HG03135 (cell line): Measurements from ENCODE around the gene ZDHHC14.
A peak's percentile ranks its signal among the peaks of the same experiment; 100 is the strongest.

Source experiments
- ATAC-seq: cut with Tn5 transposase; IDR thresholded peaks from one replicate; pipeline ENCODE4 v1.9.1; 2021; ENCODE audit warnings: mild to moderate bottlenecking, moderate library complexity; ENCODE audit not compliant: unreplicated experiment

Gene ZDHHC14

GRCh38 chr6:157528931-157529653 is 148.1 kb downstream of the ZDHHC14 start:
- ATAC-seq = no peak

DNA sequence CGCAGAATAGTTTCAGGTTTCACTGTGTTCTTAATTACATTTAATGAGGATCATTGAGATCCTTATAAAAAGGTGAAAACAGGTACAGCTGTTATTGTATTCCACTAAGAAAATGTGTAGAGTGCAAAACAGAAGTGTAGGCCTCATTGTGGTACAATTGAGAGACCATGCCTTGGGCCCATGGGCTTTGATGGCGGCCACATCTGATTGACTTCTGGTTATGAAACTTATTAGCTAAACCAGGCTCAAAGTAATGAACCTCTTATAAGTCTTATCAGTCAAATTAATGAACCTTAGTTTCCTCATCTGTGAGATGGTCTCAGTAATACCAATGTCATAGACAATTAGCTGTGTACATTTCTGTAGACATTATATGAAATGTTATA is 148.7 kb downstream of the ZDHHC14 start:
- no peak for ATAC-seq

DNA sequence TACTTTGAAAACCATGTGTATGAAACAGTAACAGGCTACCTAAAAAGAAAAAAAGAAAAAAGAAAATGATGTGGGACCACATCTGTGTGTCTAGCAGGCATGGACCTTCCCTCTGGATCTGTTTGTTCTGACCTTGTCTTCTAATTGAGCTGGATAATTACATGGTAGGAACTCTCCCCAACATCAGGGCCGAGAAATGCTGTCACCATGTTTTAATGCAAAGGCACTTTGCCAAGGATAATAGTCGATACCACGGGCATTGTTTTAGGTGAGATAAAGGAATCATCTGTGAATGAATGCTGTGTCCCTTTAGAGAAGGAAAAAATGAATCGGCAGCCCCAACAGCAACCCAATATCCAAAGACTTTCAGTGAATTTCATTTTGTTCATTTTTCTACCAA is 149.1 kb downstream of the ZDHHC14 start:
- ATAC-seq = no peak

GRCh38 chr6:157530724-157531168 is 149.8 kb downstream of the ZDHHC14 start:
- no peak for ATAC-seq

DNA sequence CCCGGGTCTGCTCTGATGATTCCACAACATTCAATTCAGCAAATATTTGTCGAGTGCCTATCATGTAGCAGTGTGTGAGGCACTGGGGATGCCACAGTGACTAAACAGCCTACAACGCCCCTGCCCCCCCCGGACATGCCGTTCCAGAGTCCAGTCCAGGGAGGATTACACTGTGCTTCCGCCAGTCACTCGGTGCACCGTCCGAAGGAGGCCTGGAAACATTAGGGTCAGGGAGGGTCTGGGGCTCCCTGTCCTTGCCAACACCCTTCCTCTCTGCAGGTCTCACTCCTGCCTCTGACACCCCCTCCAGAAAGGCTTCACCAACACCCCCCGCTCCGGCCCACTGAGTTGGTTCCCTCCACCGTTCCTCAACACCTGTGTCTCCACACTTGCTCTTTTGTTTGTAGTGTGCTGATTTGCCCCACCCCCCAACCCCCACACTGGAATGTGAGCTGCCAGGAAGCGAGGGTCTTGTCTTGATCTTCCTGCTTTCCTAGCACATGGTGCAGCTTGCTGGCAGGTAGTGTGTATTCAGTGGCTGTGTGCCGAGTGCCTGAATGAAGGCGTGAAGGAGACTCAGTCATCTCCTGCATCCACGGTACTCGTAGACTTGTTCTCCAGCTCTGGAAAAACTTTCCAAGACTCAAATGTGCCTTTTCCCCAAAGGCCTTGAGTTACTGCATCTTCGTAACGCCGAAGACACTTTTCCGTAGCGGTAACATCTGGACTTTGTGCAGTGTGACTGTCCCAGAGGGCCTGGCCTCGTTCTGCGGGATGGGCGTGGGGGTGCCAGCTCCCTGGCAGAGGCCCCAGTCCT is 150.4 kb downstream of the ZDHHC14 start:
- no peak for ATAC-seq

DNA sequence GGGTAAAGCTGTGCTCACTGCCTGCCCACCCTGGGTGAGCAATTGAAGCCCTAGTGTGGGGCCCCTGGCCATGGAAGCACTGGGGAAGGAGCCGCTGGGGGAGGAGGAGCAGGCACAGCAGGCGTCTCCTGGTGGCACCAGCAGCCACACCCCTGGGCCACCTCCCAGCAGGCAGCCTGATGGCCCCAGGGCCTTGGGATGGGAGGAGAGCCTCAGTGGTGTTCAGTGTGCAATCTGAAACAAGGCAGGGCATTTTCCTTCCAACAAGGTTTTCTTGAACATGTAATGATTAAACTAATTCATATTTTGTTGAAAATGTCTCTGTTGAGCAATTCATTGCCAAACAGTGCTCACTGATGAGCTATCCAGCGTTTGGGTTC is 151.0 kb downstream of the ZDHHC14 start:
- no peak for ATAC-seq

DNA sequence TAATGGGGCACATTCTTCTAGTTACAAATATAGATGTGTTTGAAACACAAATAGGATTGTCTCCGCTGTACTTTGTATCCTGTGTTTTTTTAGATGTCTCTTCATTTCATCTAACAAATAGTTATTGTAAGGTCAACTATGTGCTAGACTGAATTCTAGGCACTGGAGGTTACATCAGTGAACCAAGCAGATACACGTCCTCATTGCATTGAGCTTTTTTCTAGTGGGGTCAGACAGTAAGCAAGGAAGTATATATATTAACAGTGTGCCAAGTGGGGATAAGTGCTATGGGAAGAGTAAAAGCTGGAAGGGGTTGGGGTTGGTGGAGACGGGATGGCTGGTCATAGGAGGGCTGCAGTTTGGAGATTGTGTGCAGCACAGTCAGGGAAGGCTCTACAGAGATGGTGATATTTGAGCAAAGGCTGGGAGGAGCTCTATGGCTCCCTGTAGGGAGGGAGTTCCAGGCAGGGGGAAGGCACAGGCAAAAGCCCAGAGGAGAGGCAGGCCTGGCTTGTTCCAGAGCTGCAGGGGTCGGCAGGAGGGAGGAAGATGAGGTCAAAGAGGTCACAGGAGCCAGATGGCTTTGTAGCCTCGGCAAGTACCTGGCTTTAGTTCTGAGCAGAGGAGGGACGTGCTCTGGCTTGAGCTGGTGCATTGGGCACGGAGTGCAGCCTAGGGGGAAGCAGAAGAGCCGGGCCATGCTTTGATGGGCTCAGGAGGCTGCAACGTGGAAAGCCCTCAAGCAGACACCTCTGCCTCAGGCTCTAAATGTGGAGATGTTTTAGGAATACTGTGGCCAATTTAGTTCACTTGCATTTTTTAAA is 152.3 kb downstream of the ZDHHC14 start:
- ATAC-seq = no peak

- no peak for ATAC-seq
Observed at GRCh38 chr6:157534134-157534871, 153.3 kb downstream of the ZDHHC14 start.

- no peak for ATAC-seq
Observed at GRCh38 chr6:157534977-157535339, 154.0 kb downstream of the ZDHHC14 start.

- ATAC-seq = peak; percentile 61
Observed at GRCh38 chr6:157535340-157536222, 154.6 kb downstream of the ZDHHC14 start.

- no peak for ATAC-seq
Observed at GRCh38 chr6:157536223-157536545, 155.2 kb downstream of the ZDHHC14 start.

DNA sequence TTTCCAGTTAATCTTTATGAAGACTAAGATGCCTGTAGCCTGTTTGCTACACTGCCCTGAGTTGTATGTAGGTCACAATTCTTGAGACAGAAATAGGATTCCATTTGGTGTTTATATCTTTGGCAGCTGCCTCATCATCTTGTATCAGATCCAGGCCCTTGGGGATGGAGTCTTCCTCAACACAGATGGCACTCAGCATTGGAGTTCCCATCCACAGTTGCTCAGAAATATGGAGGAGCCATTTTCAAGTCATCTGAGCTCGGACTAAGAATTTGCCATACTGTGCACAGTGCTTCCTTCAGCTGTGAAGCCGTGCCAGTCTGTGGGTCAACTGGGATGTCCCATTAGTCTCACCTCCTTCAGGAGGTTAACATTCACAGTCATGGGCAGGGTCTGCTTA is 156.6 kb downstream of the ZDHHC14 start:
- no peak for ATAC-seq

- ATAC-seq = peak; percentile 45
Observed at GRCh38 chr6:157538168-157538567, 157.2 kb downstream of the ZDHHC14 start.

- ATAC-seq = no peak
Observed at GRCh38 chr6:157538698-157539097, 157.7 kb downstream of the ZDHHC14 start.

DNA sequence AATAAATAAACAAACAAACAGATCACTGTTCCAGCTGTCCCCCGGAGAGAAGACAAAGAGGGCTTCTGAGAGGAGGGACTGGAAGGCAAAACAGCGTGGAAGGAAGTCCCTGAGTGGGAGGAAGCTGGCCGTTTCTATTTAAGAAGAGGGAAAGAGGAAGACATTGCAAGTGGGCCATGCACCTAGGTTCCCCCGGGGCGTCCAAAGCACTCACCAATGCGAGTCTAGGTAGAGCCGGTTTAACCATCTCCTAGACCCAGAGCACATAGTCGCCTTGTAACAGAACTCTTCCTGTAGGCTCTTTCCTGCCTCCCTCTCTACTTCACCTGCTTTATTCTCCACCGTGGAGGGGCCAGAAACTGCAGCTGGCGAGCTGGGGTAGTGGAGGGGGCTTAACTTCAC is 158.4 kb downstream of the ZDHHC14 start:
- ATAC-seq = no peak

DNA sequence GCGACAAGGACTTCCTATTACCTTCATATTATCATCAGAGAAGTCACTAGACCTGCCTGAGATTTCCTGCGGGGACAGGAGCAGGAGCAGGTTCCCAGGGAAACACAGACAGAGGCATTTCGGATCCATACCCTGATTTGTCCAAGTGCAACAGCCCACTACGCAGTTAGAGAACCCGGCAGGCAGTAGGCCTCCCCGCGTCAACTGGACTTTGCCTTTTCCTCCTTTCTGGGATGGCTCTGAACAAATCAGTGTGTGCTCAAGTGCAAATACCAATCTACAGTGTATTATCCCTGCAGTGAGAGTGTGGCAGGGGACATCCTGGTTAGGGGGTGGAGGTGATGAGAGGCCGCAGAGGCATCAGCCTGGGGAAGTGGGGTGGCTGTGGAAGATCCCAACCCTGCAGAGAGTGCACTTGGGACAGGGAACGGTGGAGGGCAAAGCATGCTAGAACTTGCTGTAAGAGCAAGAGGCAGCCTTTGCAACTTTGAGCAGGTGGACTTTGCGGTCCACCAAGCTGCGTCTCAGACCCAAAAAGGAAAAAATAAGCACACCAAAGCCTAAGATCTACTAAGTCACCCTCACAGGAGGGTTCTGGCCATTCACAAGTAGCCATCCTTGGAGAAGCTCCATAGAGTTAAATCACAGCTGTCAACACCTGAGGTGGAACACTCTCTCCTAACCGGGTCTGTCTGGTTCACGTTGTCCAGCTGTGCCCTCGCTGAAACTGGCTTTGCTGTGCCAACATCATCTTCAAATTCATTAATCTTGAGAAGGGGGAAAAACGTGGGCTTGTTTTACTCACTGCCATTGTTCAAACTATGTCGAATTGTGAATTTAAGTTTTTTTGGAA is 159.1 kb downstream of the ZDHHC14 start:
- ATAC-seq = no peak

DNA sequence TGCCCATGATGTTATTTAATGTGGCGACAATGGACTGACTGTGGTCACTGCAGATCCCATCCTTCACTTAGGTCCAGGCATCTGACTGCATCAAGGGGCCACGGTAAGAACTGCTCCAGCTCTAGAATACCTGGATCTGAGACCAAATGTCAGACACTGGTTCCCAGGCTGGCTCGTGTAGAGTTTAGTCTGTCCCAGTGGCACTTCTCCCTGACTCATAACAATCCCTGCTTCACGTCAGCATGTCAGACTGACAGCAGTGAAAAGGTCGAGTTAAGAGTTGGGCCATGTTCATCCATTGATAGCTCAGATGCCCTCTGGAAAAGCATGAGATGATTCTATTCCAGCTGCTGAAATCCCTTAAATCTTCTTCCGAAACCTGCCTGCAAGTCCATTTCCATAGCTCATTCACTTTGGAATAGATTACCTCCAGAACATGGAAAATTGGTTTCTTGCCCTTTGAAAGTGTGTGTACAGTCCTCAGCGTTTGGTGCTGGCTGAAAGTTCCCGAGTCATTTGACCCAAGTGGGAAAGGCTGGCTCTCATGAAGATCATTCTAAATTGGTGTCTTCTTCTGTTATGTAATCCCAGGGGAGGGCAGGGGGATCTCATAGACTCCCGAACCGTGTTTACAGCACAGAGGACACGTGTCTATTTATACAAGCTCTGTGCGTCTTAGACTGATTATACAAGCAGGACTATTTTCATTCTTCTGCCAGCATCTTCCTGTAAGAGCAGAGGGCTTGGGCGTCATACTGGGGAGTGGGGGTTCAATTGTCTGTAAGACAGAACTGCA is 160.8 kb downstream of the ZDHHC14 start:
- ATAC-seq = no peak

DNA sequence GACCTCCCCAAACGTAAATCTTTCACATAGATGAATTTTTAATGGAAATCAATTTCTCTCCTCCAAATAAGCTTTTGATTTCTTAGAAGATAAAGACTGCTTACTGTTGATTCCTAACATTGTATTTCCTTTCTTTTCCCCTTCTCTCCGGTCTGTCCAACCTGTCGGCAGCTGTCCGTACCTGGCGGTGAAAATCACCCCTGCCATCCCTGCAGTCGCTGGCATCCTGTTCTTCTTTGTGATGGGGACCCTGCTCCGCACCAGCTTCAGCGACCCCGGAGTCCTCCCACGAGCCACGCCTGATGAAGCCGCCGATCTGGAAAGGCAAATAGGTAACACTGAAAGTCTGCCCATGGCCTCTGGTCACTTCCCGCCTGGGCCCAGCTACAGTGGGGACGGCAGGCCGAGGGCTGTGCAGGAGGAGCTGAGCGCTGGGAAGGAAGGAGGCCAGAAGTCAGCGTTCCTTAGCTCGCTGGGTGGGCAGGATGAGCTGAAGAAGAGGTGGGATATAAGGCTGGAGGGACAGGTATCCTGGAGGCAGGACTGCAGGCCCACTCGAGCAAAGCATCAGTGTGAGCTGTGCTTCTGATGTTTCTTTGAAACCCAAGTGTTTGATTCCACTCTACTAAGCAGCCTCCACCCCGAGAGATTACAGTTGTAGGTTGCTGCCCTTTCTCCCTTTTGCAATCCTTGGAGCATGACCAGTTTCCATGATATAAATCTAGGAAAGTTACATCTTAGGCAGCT is 161.6 kb downstream of the ZDHHC14 start:
- ATAC-seq = no peak
